Measurements from ENCODE around the gene ZNF576. TPM values are rescaled to one million over a fixed set of nuclear protein-coding genes. Genes with fewer than 3 reads are reported as not detected.
"Not testable (repeated sequence)": the region's sequence is repeated elsewhere in the genome, so short reads cannot be mapped to it uniquely, and the experiment has no call there.

ZNF576 gene
- total RNA-seq, 1 donor from 2014 or later: 6.2 TPM

DNA sequence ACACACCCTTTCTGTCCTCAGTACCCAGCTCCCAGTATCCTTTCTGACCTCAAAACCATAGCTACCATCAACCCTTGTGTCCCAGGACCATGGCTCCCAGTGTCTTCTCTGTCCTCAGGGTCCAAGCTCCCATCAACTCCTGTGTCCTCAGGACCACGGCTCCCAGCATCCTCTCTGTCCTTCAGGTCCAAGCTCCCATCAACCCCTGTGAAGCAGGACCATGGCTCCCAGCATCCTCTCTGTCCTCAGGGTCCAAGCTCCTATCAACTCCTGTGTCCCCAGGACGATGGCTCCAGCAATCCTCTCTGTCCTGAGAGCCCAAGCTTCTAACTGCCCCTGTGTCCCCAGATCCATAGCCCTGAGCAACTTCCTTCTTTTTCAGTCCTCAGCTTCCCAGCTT is 44.9 kb downstream of the ZNF576 start:
- H3K36me3 ChIP-seq (ENCODE audit: control insufficient read depth, insufficient read depth, low read length): no peaks in the 10 kb centered on the region
- no peak for DNase-seq (ENCODE audit: low read depth)
- H3K27me3 ChIP-seq (ENCODE audit: control insufficient read depth, insufficient read depth, low read length): peaks cover 9% of the 10 kb centered on the region
- H3K4me3 ChIP-seq (ENCODE audit: low read depth, low read length): no peak overlapping the region
- TF ChIP-seq, protein P1, sequence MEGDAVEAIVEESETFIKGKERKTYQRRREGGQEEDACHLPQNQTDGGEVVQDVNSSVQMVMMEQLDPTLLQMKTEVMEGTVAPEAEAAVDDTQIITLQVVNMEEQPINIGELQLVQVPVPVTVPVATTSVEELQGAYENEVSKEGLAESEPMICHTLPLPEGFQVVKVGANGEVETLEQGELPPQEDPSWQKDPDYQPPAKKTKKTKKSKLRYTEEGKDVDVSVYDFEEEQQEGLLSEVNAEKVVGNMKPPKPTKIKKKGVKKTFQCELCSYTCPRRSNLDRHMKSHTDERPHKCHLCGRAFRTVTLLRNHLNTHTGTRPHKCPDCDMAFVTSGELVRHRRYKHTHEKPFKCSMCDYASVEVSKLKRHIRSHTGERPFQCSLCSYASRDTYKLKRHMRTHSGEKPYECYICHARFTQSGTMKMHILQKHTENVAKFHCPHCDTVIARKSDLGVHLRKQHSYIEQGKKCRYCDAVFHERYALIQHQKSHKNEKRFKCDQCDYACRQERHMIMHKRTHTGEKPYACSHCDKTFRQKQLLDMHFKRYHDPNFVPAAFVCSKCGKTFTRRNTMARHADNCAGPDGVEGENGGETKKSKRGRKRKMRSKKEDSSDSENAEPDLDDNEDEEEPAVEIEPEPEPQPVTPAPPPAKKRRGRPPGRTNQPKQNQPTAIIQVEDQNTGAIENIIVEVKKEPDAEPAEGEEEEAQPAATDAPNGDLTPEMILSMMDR (IDR thresholded peaks at IDR 0.05; ENCODE audit: insufficient read depth, low read length, poor library complexity, severe bottlenecking): no peak

- no peak for DNase-seq (ENCODE audit: low read depth)
- H3K36me3 ChIP-seq (ENCODE audit: control insufficient read depth, insufficient read depth, low read length): no peaks in the 10 kb centered on the region
- TF ChIP-seq, protein P1 (IDR thresholded peaks at IDR 0.05; ENCODE audit: insufficient read depth, low read length, poor library complexity, severe bottlenecking): no peak
- no peak overlapping the region for H3K4me3 ChIP-seq (ENCODE audit: low read depth, low read length)
- peaks cover 9% of the 10 kb centered on the region for H3K27me3 ChIP-seq (ENCODE audit: control insufficient read depth, insufficient read depth, low read length)
These were observed 46.1 kb downstream of the ZNF576 start for GRCh38 chr19:43642531-43642930.

DNA sequence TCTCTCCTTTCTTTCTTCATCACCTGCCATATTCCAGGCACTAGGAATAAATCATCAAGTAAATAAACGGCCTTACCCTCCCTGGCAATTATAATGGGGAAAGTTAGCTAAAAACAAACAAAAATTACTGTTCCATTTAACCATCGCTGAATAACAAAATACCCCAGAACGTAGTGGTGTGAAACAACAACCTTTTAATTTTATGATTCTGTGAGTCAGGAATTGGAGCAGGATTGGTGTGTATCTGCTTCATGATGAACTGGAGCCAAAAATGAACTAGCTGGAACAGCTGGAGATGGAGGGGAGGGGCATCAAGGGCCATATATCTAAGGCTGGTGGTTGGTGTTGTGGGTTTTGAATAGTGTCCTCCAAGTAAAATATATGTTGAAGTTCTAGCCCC is 46.9 kb downstream of the ZNF576 start:
- TF ChIP-seq, protein P1 (IDR thresholded peaks at IDR 0.05; ENCODE audit: insufficient read depth, low read length, poor library complexity, severe bottlenecking): no peak
- no peak overlapping the region for H3K4me3 ChIP-seq (ENCODE audit: low read depth, low read length)
- H3K27me3 ChIP-seq (ENCODE audit: control insufficient read depth, insufficient read depth, low read length): peaks cover 9% of the 10 kb centered on the region
- no peak for DNase-seq (ENCODE audit: low read depth)
- H3K36me3 ChIP-seq (ENCODE audit: control insufficient read depth, insufficient read depth, low read length): no peaks in the 10 kb centered on the region

- TF ChIP-seq, protein P1 (IDR thresholded peaks at IDR 0.05; ENCODE audit: insufficient read depth, low read length, poor library complexity, severe bottlenecking): no peak
These were observed 47.8 kb downstream of the ZNF576 start for GRCh38 chr19:43644181-43644580.

DNA sequence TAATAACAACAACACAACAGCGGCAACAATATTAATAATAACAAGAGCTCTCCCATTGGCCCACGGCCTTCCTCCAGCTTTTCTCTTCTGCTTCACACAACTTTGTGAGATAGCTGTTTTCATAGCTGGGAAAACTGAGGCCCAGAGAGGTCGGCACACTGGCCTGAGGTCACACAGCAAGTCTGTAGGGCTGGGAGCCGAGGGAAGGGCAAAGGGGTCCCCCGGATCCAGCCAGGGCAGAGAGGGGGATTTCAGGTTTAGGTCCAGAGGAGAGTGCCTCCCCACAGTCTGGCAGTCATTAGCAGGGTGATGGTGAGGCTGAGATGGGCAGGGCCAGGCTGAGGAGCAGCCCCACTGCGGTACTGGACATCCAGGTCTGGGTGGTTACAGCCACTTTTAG is 52.2 kb downstream of the ZNF576 start:
- no peaks in the 10 kb centered on the region for H3K27me3 ChIP-seq (ENCODE audit: control insufficient read depth, insufficient read depth, low read length)
- TF ChIP-seq, protein P1 (IDR thresholded peaks at IDR 0.05; ENCODE audit: insufficient read depth, low read length, poor library complexity, severe bottlenecking): no peak
- no peak for DNase-seq (ENCODE audit: low read depth)
- no peaks in the 10 kb centered on the region for H3K36me3 ChIP-seq (ENCODE audit: control insufficient read depth, insufficient read depth, low read length)
- H3K4me3 ChIP-seq (ENCODE audit: low read depth, low read length): no peak overlapping the region

More at GRCh38 chr19:43644181-43644580, 47.8 kb downstream of the ZNF576 start:
- no peak for DNase-seq (ENCODE audit: low read depth)
- peaks cover 7% of the 10 kb centered on the region for H3K27me3 ChIP-seq (ENCODE audit: control insufficient read depth, insufficient read depth, low read length)
- H3K4me3 ChIP-seq (ENCODE audit: low read depth, low read length): no peak overlapping the region
- no peaks in the 10 kb centered on the region for H3K36me3 ChIP-seq (ENCODE audit: control insufficient read depth, insufficient read depth, low read length)

- no peaks in the 10 kb centered on the region for H3K36me3 ChIP-seq (ENCODE audit: control insufficient read depth, insufficient read depth, low read length)
- no peak for DNase-seq (ENCODE audit: low read depth)
- H3K4me3 ChIP-seq (ENCODE audit: low read depth, low read length): no peak overlapping the region
- TF ChIP-seq, protein P1 (IDR thresholded peaks at IDR 0.05; ENCODE audit: insufficient read depth, low read length, poor library complexity, severe bottlenecking): no peak
- no peaks in the 10 kb centered on the region for H3K27me3 ChIP-seq (ENCODE audit: control insufficient read depth, insufficient read depth, low read length)
These were observed 53.1 kb downstream of the ZNF576 start for GRCh38 chr19:43649514-43649913.

- H3K36me3 ChIP-seq (ENCODE audit: control insufficient read depth, insufficient read depth, low read length); H3K27me3 ChIP-seq (ENCODE audit: control insufficient read depth, insufficient read depth, low read length); H3K4me3 ChIP-seq (ENCODE audit: low read depth, low read length); DNase-seq (ENCODE audit: low read depth): not testable (repeated sequence)
These were observed 53.9 kb downstream of the ZNF576 start for GRCh38 chr19:43650276-43650675.

Data from kidney epithelial cell (primary cell).